DMS114 treated with DMSO at 0.1 percent for 48 hours (cell line): ENCODE measurements around the gene ALDH3B1.
"Not testable (repeated sequence)": the region's sequence is repeated elsewhere in the genome, so short reads cannot be mapped to it uniquely, and the experiment has no call there.

Source experiments
- DNase-seq: peaks from one replicate; lab custom pipeline; 2025; ENCODE audit not compliant: unreplicated experiment; lab: John Stamatoyannopoulos, UW

The ALDH3B1 gene

GRCh38 chr11:68010090-68011041 is at the start of gene ALDH3B1:
Gene ALDH3B1 (plus strand): TSS chr11:68010327. CDS start chr11:68015298, 4,971 bp downstream.
- DNase-seq = no peak

- not testable (repeated sequence) for DNase-seq
These were observed 46.9 kb upstream of the ALDH3B1 start for GRCh38 chr11:67963217-67963616.

GRCh38 chr11:67963879-67964278 is 46.2 kb upstream of the ALDH3B1 start:
- not testable (repeated sequence) for DNase-seq

GRCh38 chr11:67964746-67965145 is 45.4 kb upstream of the ALDH3B1 start:
- DNase-seq = not testable (repeated sequence)

- DNase-seq = not testable (repeated sequence)
These were observed 44.2 kb upstream of the ALDH3B1 start for GRCh38 chr11:67965830-67966348.

- not testable (repeated sequence) for DNase-seq
These were observed 35.4 kb upstream of the ALDH3B1 start for GRCh38 chr11:67974746-67975145.

GRCh38 chr11:67978766-67979418 is 31.2 kb upstream of the ALDH3B1 start:
- DNase-seq = not testable (repeated sequence)

GRCh38 chr11:67981226-67981625 is 28.9 kb upstream of the ALDH3B1 start:
- DNase-seq = not testable (repeated sequence)

GRCh38 chr11:67982255-67982857 is 27.8 kb upstream of the ALDH3B1 start:
- DNase-seq = not testable (repeated sequence)

- DNase-seq = no peak
These were observed 26.2 kb upstream of the ALDH3B1 start for GRCh38 chr11:67983951-67984350.

GRCh38 chr11:67985302-67985701 is 24.8 kb upstream of the ALDH3B1 start:
- not testable (repeated sequence) for DNase-seq

GRCh38 chr11:67990546-67991346 is 19.4 kb upstream of the ALDH3B1 start:
- DNase-seq = not testable (repeated sequence)

- not testable (repeated sequence) for DNase-seq
These were observed 18.6 kb upstream of the ALDH3B1 start for GRCh38 chr11:67991347-67992121.

GRCh38 chr11:67993821-67994220 is 16.3 kb upstream of the ALDH3B1 start:
- DNase-seq = not testable (repeated sequence)

- not testable (repeated sequence) for DNase-seq
These were observed 15.7 kb upstream of the ALDH3B1 start for GRCh38 chr11:67994387-67994786.

GRCh38 chr11:67995129-67995528 is 15.0 kb upstream of the ALDH3B1 start:
- not testable (repeated sequence) for DNase-seq

GRCh38 chr11:67995579-67995978 is 14.5 kb upstream of the ALDH3B1 start:
- DNase-seq = not testable (repeated sequence)

- no peak for DNase-seq
These were observed 14.1 kb upstream of the ALDH3B1 start for GRCh38 chr11:67996051-67996450.

- no peak for DNase-seq
These were observed 13.3 kb upstream of the ALDH3B1 start for GRCh38 chr11:67996622-67997474.
